ENCODE results near the gene FRMPD4. TPM values are rescaled to one million over a fixed set of nuclear protein-coding genes. Genes with fewer than 3 reads are reported as not detected.

FRMPD4 gene
- polyA plus RNA-seq, 2 of the 4 experiments (the other 2 are of a cell fraction): 0.08 to 0.28 TPM

- ATAC-seq (no peak), FAIRE-seq (peak; percentile 65), DNase-seq (ENCODE audit: low read depth in 1 of 2, low spot score in 1 of 2) (no peak)
- Histone ChIP-seq H3K4me2 (no peak overlapping the region), H3K4me1 (no peaks in the 10 kb centered on the region), H3K9me3 (no peaks in the 10 kb centered on the region), H3K4me3 (no peak overlapping the region), H3K27ac (no peak overlapping the region)
- ChIA-PET CTCF (no interaction called here), POLR2A (no interaction called here)
- WGBS (ENCODE audit: missing lambda C conversion rate): 13% methylated on average over 3 of the region's 3 CpGs
- no peak for TF ChIP-seq GATA3 (IDR thresholded peaks at IDR 0.05; ENCODE audit: borderline replicate concordance)
These were observed 303.3 kb downstream of the FRMPD4 start for GRCh38 chrX:12441381-12442128.

- CTCF ChIA-PET: no interaction called here
These were observed 305.3 kb downstream of the FRMPD4 start for GRCh38 chrX:12443534-12444098.

GRCh38 chrX:12446342-12447075 is 308.2 kb downstream of the FRMPD4 start:
- ATAC-seq: no peak; a peak in 1 of 6 replicates
- no peaks in the 10 kb centered on the region for H3K4me1 ChIP-seq
- ChIA-PET CTCF (no interaction called here), POLR2A (no interaction called here)
- DNase-seq (ENCODE audit: low read depth in 1 of 2, low spot score in 1 of 2): peak in 1 of 2 experiments; percentile 8
- no peak overlapping the region for H3K4me2 ChIP-seq
- H3K27ac ChIP-seq: peak overlapping the region in 1 of 2 experiments; percentile 35; a peak in 1 of 6 replicates
- FAIRE-seq: no peak
- no peak for TF ChIP-seq MYC (IDR thresholded peaks at IDR 0.05; ENCODE audit: borderline replicate concordance, low read length)
- TF ChIP-seq MAFK (IDR thresholded peaks at IDR 0.05; ENCODE audit: partially characterized antibody): no peak
- TF ChIP-seq CBX8 (IDR thresholded peaks at IDR 0.05): no peak
- no peak for TF ChIP-seq ESRRA (IDR thresholded peaks at IDR 0.05; ENCODE audit: borderline replicate concordance, low read length)
- TF ChIP-seq E2F6 (IDR thresholded peaks at IDR 0.05; ENCODE audit: borderline replicate concordance, low read depth): no peak
- no peak for TF ChIP-seq BCL3 (IDR thresholded peaks at IDR 0.05)
- no peak for TF ChIP-seq EP300 (IDR thresholded peaks at IDR 0.05)
- TF ChIP-seq HEYL (CRISPR knock-in tag; IDR thresholded peaks at IDR 0.05): no peak
- TF ChIP-seq PHF8 (IDR thresholded peaks at IDR 0.05; ENCODE audit: borderline replicate concordance, low read depth): no peak
- no peak for TF ChIP-seq SMC3 (IDR thresholded peaks at IDR 0.05)
- no peak for TF ChIP-seq TFCP2L1 (CRISPR knock-in tag; IDR thresholded peaks at IDR 0.05)
- TF ChIP-seq GATA3 (IDR thresholded peaks at IDR 0.05; ENCODE audit: borderline replicate concordance): no peak
- TF ChIP-seq HMGXB4 (CRISPR knock-in tag; IDR thresholded peaks at IDR 0.05; ENCODE audit: borderline replicate concordance): no peak
- TF ChIP-seq CEBPB (IDR thresholded peaks at IDR 0.05): no peak
- no peak overlapping the region for H3K4me3 ChIP-seq
- H3K9me3 ChIP-seq: no peaks in the 10 kb centered on the region
- 57% methylated on average over 7 of the region's 7 CpGs for WGBS (ENCODE audit: missing lambda C conversion rate)

More at GRCh38 chrX:12443534-12444098, 305.3 kb downstream of the FRMPD4 start:
- Histone ChIP-seq H3K27ac (no peak overlapping the region), H3K9me3 (no peaks in the 10 kb centered on the region), H3K4me3 (no peak overlapping the region), H3K4me2 (no peak overlapping the region), H3K4me1 (no peaks in the 10 kb centered on the region)
- no peak for TF ChIP-seq NFE2L2 (conservative IDR thresholded peaks at IDR 0.05; ENCODE audit: low read length)
- no peak for TF ChIP-seq CBX2 (IDR thresholded peaks at IDR 0.05; ENCODE audit: borderline replicate concordance, low read depth)
- no peak for TF ChIP-seq HOXB13 (CRISPR knock-in tag; IDR thresholded peaks at IDR 0.05; ENCODE audit: low read depth)
- no peak for TF ChIP-seq HDAC2 (IDR thresholded peaks at IDR 0.05)
- TF ChIP-seq ELK1 (IDR thresholded peaks at IDR 0.05; ENCODE audit: low read depth, low read length): no peak
- TF ChIP-seq ZNF302 (CRISPR knock-in tag; IDR thresholded peaks at IDR 0.05): no peak
- no peak for TF ChIP-seq CEBPB (IDR thresholded peaks at IDR 0.05)
- TF ChIP-seq SREBF2 (IDR thresholded peaks at IDR 0.05): no peak
- no peak for TF ChIP-seq SMC3 (IDR thresholded peaks at IDR 0.05)
- no peak for TF ChIP-seq ZFP36 (IDR thresholded peaks at IDR 0.05; ENCODE audit: borderline replicate concordance, partially characterized antibody)
- no peak for TF ChIP-seq POLR2A (IDR thresholded peaks at IDR 0.05; ENCODE audit: low read length)
- no peak for TF ChIP-seq E2F6 (IDR thresholded peaks at IDR 0.05; ENCODE audit: borderline replicate concordance, low read depth)
- 26% methylated on average over 7 of the region's 7 CpGs for WGBS (ENCODE audit: missing lambda C conversion rate)
- DNase-seq (ENCODE audit: low read depth in 1 of 2, low spot score in 1 of 2) (no peak), ATAC-seq (no peak), FAIRE-seq (no peak)
- POLR2A ChIA-PET: no interaction called here

All from A549 (cell line).